Raji (cell line): ENCODE results near the gene TDRD9.

Source experiments
- POLR2A ChIP-seq: IDR thresholded peaks from 2 replicates; pipeline ENCODE4 v1.6.1; 2011; ENCODE audit warnings: low read depth, low read length, control low read depth; ENCODE audit not compliant: insufficient read depth

The TDRD9 gene

DNA sequence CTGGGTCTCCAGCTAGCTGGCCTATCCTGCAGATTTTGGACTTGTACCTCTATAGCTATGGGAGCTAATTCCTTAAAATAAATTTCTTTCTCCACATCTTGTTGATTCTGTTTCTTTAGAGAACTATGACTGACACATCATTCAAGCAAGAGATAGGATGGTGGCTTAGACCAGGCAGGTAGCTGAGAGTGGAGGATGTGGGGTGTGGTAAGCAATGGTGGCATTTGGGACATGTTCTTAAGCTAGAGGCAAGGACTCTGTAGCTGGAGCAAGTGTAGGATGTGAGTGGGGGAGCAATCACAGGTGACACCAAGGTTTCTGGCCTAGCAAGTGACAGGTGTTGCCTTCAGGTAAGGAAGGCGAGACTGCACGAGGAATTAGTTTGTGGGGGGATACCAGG lies 6.8 kb downstream of the TDRD9 start:
- TF ChIP-seq POLR2A: no peak

DNA sequence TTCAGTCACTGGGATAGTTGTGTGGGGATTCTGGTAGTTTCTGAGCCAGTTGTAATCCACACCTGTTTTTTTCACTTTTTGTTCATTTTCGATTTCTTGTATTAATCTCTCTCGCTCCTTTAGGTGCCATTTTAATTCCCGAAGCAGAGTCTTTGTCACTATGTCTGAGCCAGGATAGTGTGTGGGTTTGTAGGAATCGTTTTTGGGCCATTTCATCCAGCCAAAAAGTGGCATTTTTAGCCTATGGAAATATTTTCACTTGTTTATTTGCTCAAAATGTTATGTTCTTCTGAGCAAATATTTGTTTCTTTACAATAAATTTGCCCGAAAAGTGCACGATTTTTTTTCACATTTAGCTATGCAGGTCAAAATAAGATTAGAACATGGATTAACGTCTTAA lies 13.2 kb downstream of the TDRD9 start:
- no peak for TF ChIP-seq POLR2A

DNA sequence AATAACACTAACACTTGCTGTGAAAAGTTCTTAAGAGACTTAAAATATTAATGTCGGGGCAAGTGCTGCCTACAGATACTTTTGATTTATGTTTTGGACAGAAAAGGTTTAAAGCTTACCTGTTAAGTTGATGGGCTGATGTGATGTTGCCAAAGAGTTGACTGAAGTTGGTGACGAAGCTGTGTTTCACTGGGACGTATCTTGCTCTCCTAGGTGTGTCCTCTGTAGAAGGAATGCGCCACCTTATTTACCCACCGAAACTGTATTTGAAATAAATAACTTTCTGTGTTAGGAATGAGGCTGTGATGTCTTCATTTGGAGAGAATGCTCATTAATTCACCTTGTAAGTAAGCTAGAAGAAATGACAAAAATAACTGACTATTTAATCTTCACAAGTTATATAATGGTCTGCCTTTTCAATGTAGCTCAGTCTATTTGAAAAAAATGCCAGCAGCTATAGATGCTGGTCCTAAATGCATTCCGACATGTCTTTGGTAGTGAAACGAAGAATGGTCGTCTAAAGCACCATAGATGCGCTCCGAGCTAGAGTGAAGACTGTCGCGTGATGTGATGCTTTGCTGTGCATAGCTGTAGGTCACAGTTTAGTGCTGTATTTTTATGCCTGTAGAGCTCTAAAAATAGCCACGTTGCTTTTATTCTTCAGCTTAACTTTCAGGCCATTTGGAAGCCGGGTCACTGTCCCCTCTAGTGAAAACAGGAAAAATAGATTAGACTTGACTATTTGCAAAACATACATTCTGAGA lies 13.9 kb downstream of the TDRD9 start, which contains the start of gene RD3L:
Gene RD3L (minus strand): TSS at position 557 of the 764 bp plus-strand sequence. CDS start 834 bp downstream, outside the sequence.
- no peak for TF ChIP-seq POLR2A

DNA sequence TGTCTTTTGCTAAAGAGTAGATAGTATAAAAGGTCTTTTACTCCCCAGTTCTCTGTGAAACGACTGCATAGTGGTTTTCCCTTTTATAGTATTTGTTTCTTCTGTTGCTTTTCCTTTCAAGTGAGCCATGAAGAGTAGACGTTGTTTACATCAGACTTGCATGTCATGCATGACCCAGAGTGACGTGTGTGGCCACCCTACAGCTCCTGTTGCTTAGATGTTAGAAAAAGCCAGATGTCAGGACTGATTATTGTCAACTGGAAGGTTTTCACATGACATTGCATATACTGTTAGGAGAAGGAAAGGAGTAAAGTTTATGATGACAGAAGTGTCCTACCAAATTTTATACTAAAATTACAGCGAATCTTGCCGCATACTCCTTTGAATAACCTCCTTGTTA lies 15.4 kb downstream of the TDRD9 start:
- no peak for TF ChIP-seq POLR2A

DNA sequence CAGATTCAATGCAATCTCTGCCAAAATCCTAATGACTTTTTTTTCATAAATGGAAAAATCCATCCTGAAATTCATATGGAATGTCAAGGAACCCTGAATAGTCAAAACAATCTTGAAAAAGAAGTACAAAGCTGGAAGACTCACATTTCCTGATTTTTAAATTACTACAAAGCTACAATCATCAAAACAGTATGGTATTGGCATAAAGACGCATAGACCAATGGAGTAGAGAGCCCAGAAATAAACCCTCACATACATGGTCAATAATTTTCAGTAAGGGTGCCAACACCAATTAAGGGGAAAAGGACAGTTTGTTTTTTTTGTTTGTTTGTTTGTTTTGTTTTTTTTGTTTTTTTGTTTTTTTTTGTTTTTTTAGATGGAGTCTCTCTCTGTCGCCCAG lies 18.7 kb downstream of the TDRD9 start:
- no peak for TF ChIP-seq POLR2A

- no peak for TF ChIP-seq POLR2A
These were observed 20.2 kb downstream of the TDRD9 start for GRCh38 chr14:103948442-103948841.

- TF ChIP-seq POLR2A: no peak
These were observed 21.0 kb downstream of the TDRD9 start for GRCh38 chr14:103949131-103949790.

GRCh38 chr14:103960457-103961055 lies 32.3 kb downstream of the TDRD9 start:
- no peak for TF ChIP-seq POLR2A

DNA sequence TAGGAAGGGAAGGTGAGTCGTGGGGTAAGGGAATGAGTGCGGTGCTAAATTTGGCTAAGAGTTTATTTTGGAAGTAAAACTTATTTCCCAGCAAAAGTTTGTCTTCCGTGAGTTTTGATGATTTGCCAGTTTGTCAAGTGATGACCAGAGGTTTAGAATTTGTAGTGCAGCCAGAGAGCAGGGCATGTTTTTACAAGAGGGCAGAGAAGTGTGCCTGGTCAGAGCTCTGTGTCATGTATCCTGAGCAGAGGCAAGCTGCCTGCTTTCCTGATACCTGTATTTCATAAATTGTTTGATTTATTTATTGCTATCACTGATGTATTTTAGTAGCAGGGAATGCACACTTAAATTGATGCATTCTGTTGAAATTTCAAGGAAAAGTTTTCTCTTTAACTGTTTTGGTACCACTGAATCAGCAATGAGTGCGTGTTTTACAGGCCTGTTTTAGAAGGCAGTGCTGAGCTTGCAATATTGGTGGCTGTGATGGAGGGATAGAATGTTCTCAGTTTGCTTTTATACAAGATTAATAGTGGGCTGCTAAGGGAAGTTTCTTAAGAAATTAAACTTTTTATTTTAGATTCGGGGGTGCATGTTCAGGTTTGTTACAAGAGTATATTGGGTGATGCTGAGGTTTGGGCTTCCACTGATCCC lies 33.8 kb downstream of the TDRD9 start:
- TF ChIP-seq POLR2A: no peak

DNA sequence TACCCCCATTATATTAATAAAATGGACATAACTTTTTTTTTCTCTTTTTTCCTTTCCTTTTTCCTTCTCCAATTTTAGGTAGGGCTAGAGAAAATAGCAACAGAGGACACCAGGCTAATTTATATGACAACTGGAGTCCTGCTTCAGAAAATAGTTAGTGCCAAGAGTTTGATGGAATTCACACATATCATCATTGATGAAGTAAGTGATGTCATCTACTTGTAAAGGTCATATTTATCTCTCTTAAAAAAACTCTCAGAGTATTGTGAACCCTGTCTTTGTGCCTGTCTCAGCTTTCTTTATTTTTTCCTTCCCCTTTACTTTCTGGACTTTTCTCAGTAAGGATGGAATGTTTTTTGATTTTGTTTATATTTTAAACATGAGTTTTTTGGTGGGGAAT lies 38.4 kb downstream of the TDRD9 start:
- TF ChIP-seq POLR2A: no peak

GRCh38 chr14:103969961-103970360 lies 41.7 kb downstream of the TDRD9 start:
- no peak for TF ChIP-seq POLR2A

GRCh38 chr14:103973354-103973753 lies 45.1 kb downstream of the TDRD9 start:
- TF ChIP-seq POLR2A: no peak

DNA sequence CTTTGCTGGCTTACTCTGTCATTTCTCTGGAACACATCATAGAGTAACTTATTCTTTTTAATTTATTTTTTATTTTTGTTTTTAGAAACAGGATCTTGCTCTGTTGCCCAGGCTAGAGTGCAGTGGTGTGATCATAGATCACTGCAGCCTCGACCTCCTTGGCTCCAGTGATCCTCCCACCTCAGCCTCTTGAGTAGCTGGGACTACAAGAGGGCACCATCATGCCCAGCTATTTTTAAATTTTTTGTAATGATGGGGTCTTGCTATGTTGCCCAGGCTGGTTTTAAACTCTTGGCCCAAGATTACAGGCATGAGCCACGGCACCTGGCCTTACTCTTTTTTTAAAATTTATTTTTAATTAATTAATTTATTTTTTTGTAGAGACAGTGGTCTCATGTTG lies 46.3 kb downstream of the TDRD9 start:
- no peak for TF ChIP-seq POLR2A

- no peak for TF ChIP-seq POLR2A
These were observed 55.9 kb downstream of the TDRD9 start for GRCh38 chr14:103984196-103984595.

DNA sequence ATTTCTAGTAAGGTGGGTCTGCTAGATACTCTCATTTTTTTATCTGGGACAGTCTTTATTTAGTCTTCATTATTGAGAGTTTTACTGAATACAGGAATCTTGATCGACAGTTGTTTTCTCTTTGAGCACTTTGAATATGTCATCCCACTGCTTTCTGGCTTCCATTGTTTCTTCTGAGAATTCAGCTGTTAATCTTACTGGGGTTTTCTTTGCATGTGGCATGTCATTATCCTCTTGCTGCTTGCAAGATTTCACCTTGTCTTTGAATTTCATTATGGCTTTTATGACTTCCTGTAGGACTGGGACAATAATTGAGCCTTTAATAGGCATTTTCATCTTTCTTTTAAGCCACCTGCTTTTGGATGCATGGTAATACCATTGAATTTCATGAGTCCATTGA lies 60.8 kb downstream of the TDRD9 start:
- TF ChIP-seq POLR2A: no peak

DNA sequence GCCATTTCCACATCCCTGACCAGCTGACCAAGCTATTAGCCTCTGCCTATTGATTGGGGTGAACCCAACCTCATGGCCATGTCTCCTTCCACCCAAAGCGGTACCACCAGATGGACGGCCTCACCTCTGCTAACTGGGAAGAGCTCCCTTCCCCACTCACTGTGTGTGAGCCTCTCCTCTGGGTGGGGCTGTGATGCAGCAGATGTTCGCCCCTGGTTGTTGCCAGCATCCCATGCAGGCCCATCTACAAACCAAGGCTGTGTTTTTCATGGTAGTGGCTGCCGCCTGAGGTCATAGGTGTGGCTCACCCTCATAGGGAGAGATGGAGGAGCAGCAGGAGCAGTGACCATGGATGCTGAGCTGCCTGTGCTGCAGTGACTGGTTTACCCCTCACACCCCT lies 61.7 kb downstream of the TDRD9 start:
- TF ChIP-seq POLR2A: no peak
